Measurements from ENCODE around the gene DDO. TPM values are rescaled to one million over a fixed set of nuclear protein-coding genes. Genes with fewer than 3 reads are reported as not detected.

The DDO gene
- polyA plus RNA-seq, 1 donor, result 0.95 TPM

- DNase-seq (ENCODE audit: low read depth), result no peak
Measured at GRCh38 chr6:110421749-110422443, 6.5 kb upstream of the DDO start.

DNA sequence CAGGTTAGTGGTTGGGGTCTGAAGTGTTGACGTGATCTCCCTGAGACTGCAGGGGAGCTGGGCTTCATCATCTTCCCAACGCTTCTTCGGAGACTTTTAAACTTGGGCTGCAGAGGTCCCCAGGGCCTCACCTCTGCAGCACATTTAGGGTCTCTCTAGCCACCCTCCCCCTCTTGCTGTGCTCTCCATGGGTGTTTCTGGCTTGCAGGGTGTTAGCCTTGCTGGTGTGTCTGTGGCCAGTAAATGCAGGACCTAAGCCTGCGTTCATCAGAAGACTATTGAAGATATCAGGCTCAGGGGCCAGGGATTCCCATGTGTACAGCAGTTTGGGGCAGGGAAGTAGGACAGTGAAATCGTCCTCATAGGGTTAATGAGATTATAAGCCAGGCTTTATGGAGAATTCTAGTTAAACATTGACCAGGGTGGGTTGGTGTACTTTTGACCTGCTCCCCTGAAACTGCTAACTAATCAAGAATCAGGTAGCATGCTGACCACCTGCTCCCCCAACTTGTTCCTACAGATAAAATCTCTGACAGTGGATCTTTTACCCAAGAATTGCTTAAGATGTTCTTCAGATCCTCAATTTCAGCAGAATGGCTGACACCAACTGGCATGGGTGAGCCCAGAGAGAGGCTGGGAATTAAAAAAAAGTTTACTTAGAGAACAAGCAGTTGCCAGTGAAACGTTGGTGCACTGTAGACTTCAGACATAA is 3.8 kb upstream of the DDO start:
- DNase-seq (ENCODE audit: low read depth), result no peak

GRCh38 chr6:110418594-110418993 is 3.2 kb upstream of the DDO start:
- no peak for DNase-seq (ENCODE audit: low read depth)

- no peak for DNase-seq (ENCODE audit: low read depth)
Measured at GRCh38 chr6:110414669-110415068, 706 bp downstream of the DDO start.

- no peak for DNase-seq (ENCODE audit: low read depth)
Measured at GRCh38 chr6:110412360-110412759, 3.0 kb downstream of the DDO start.

DNA sequence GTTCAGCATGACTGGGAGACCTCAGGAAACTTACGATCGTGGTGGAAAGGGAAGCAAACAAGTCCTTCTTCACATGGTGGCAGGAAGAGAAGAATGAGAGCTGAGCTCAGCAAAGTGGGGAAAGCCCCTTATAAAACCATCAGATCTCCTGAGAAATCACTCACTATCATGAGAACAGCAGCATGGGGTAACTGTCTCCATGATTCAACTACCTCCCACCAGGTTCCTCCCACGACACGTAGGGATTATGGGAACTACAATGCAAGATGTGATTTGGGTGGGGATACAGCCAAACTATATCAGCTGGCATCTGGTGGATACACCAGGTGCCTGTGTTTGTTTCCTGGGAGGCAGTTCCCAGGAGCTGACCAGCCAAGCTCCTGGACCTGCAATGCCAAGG is 4.9 kb downstream of the DDO start:
- no peak for DNase-seq (ENCODE audit: low read depth)

GRCh38 chr6:110409794-110410193 is 5.6 kb downstream of the DDO start:
- no peak for DNase-seq (ENCODE audit: low read depth)

- no peak for DNase-seq (ENCODE audit: low read depth)
Measured at GRCh38 chr6:110408901-110409300, 6.5 kb downstream of the DDO start.

GRCh38 chr6:110404607-110405006 is 10.8 kb downstream of the DDO start:
- DNase-seq (ENCODE audit: low read depth), result no peak

GRCh38 chr6:110401585-110402176 is 13.7 kb downstream of the DDO start:
- no peak for DNase-seq (ENCODE audit: low read depth)

DNA sequence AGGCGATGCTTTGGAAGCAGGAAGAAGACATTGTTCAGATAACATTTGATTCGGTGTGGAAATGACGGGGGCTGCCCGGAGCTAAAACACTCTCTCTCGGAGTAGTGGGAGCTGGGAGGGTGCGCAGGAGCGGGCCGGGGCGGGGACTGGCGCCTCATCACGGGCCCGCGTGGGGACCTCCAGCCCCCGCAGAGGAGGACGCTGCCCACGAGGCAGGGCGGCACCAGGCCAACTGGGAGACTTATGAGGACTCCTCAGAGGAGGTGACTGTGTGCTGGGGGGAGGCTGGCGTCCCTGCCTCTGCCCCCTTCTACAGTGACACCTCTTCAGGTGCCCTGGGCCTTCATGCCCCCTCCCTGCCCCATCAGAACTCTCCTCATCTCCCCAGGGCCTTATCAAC is 15.2 kb downstream of the DDO start:
- no peak for DNase-seq (ENCODE audit: low read depth)

- DNase-seq (ENCODE audit: low read depth), result no peak
Measured at GRCh38 chr6:110399219-110400071, 15.9 kb downstream of the DDO start.

- DNase-seq (ENCODE audit: low read depth), result no peak
Measured at GRCh38 chr6:110398778-110399177, 16.6 kb downstream of the DDO start.

GRCh38 chr6:110395221-110395620 is 20.2 kb downstream of the DDO start:
- no peak for DNase-seq (ENCODE audit: low read depth)

DNA sequence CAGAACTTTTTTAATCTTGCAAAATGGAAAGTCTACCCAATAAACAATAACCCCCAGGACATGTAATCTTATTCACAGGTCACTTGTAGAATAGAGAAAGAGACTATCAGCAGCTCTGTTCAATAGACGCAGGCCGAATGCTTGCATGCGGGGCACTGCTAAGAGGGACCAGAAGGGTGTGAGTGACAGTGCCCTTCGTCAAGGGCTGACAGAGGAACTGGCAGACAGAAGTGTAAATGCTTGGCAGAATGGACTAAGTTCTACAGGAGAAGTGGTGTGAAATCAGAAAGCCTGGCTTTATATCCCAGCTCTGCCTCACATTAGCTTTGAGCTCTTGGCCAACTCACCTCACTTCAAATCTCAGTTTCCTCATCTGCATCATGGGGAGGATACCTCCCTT is 21.0 kb downstream of the DDO start:
- DNase-seq (ENCODE audit: low read depth), result no peak

DNA sequence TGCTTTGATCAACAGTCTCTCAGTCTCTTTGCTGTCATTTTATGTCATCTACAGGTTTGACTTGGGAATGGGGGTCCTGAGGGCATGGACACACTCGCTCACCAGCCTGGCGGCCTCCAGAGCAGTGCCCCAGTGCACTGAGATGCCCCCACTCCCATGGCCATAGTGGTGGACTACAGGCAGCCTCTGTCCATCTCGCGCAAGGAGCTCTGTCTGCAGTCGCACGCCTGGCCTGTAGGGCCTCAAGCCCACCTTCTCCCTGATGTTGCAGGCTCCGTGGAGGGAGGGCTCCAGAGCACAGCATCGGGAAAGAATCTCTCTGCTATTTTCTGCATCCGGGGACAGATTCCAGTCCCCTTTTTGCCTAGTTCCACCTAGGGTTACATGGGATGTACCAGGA is 22.6 kb downstream of the DDO start:
- DNase-seq (ENCODE audit: low read depth), result no peak

DNA sequence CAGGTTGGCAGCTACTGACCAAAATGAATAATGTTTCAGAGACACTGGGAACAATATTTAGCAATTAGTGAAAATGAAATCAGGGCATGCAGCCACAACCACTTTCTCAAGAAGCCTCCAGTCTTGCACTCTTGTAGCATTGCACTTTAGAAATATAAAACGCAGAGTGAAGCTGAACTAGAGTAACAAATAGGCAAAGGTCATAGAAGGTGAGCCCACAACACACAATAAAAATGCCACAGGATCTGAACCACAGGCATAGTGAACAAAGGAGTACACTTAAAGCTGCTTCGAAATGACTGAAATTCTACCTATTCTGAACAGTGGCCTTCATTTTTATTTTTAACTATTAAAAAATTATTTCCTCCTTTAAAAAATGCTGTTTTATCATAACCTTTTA is 25.0 kb downstream of the DDO start:
- DNase-seq (ENCODE audit: low read depth), result no peak

DNA sequence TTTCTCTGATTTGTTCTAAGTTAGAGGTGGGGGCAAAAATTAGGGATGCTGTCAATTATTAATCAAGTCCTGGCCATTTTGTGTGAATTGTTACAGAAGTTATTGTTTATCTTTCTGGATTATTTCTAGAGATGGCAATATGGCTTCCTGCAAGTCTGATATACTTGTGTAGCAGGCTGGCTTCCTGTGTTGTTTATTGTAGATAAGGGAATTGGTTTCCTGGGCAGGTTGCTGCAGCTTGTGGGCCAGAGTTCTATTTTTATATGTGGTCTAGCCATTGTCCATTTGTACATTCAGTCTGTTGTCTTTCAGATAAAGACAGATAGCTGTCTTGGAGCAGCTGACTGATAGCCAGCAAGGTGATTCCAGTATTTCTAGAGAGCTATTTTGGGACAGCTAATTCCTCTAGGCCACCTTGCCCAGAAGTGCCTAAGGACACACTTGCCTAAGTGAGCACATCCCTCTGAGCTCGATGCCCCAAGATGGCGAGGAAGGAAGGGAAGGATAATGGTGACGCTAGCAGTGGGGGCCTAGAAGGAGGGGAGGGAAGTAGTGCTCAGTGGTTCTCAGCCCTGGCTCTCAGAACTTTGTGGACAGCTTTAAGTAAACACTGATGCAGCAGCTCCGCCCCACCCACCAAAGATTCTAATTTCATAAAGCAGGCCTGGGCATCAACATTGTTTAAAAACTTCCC is 25.5 kb downstream of the DDO start:
- DNase-seq (ENCODE audit: low read depth), result no peak

GRCh38 chr6:110387986-110388385 is 27.4 kb downstream of the DDO start:
- DNase-seq (ENCODE audit: low read depth), result no peak

DNA sequence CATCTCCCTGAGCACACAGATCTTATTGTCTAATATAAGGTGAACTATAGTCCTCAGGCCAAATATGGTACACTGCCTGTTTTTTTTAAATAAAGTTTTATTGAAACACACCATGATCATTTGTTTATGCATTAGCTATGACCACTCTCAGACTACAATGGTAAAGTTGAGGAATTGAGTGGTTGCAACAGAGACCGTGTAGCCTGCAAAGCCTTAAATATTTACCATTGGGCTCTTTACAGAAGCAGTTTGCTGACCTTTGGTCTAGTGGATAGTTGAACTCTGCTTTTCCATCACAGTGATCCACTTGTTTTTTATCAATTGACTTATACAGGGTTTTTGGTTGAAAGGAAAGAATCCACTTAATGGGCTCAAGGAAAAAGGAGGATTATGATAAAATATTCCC is 29.9 kb downstream of the DDO start:
- no peak for DNase-seq (ENCODE audit: low read depth)

DNA sequence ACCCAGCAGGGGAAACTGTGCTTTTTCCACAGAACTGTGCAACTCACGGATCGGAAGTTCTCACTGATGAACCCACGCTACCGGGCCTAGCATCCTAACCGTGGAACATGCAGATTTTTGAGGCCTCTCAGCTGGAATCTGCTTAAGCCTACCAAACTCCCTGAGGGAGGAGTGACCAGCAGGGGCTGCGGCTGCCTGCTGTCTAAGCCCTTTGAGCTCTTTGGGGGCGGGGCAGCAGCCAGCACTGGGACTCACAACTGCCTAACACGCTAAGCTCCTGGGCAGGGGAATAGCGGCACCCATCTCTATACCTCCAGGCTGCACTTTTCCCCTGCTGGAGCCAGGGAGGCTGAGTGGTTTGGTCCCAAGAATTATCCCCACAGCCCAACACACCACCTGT is 36.8 kb downstream of the DDO start:
- DNase-seq (ENCODE audit: low read depth), result no peak

DNA sequence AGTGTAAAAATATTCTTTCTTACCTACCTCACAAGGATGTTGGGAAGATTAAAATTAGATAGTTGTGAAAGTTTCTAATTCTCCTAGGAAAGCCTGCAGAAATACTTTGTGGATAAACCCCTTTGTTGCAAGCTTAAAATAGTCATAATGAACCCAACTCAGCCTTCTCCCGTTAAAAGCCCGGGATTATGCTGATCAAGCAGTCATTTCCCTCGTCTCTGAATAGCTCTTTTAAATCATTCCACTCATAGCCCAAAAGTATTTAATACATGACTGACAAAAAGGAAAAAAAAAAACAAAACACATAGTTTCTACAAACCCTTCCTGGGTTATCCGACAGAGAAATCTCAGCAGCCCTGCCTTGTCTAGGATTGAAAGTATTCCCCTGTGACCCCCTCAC is 46.3 kb downstream of the DDO start:
- no peak for DNase-seq (ENCODE audit: low read depth)

Measured in forelimb muscle (tissue), 1 donor.